Vein endothelial cell (primary cell): Measurements from ENCODE around the gene DMRTB1. TPM values are rescaled to one million over a fixed set of nuclear protein-coding genes. Genes with fewer than 3 reads are reported as not detected.

Experiments
- total RNA-seq: library from RNA; depleted of rRNA; stranded (reverse); fragments of >200 nt; gene quantifications from 2 replicates; pipeline ENCODE4 v1.2.3, GENCODE V29; 2012

DMRTB1 gene
- total RNA-seq, result not detected in 2 replicates

DNA sequence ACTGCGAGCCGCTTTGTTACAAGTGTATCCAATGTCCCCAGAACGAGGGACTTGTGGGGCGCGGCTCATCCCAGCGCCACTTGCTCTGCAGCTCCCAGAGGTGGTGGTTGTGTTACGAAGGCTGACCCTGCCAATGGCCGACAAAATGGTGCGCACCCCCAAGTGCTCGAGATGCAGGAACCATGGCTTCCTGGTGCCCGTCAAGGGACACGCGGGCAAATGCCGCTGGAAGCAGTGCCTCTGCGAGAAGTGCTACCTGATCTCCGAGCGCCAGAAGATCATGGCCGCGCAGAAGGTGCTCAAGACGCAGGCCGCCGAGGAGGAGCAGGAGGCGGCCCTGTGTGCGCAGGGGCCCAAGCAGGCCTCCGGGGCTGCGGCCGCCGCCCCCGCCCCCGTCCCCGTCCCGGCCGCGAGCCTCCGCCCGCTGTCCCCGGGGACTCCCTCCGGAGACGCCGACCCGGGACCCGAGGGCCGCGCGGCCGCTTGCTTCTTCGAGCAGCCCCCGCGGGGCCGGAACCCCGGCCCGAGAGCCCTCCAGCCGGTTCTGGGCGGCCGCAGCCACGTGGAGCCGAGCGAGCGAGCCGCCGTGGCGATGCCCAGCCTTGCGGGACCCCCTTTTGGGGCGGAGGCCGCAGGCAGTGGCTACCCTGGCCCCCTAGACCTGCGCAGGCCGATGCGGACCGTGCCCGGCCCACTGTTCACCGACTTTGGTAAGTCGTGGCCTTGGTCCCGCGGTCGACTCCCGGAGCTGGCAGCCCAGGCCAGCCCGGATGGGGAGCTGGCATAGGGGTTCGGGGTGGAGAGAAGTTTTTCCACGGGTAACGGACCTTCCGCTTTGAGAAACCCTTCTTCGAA is at the start of gene DMRTB1:
Gene DMRTB1 (plus strand): TSS at position 79 of the 855 bp plus-strand sequence. CDS start 55 bp downstream, at position 134.

Other genes with a start within 250 kb of the DMRTB1 start
- gene CZIB, start 238.8 kb upstream of the DMRTB1 start, total RNA-seq, result 41.5 and 42.8 TPM in 2 replicates
- 31.0 and 40.3 TPM in 2 replicates for gene MAGOH, start 220.9 kb upstream of the DMRTB1 start, total RNA-seq
- gene LRP8, start 131.3 kb upstream of the DMRTB1 start, total RNA-seq, result 32.0 and 45.5 TPM in 2 replicates